Lung microvascular endothelial cell (primary cell): Measurements from ENCODE around the gene XIST. TPM values are rescaled to one million over a fixed set of nuclear protein-coding genes. Genes with fewer than 3 reads are reported as not detected.
"Not testable (repeated sequence)": the region's sequence is repeated elsewhere in the genome, so short reads cannot be mapped to it uniquely, and the experiment has no call there.

Experiments
- DNase-seq, 2 donors: peaks; one replicate each; pipeline versions ENCODE4 v3.0.0 to v3.0.0-alpha.2; 2010; ENCODE audit warnings: low read depth in 2 of 2
- total RNA-seq: library from RNA; depleted of rRNA; stranded (reverse); fragments of >200 nt; gene quantifications from 2 replicates; pipeline ENCODE4 v1.2.1, GENCODE V29; 2014

Gene XIST
- total RNA-seq, 1 donor from 2014 or later, result not detected

DNA sequence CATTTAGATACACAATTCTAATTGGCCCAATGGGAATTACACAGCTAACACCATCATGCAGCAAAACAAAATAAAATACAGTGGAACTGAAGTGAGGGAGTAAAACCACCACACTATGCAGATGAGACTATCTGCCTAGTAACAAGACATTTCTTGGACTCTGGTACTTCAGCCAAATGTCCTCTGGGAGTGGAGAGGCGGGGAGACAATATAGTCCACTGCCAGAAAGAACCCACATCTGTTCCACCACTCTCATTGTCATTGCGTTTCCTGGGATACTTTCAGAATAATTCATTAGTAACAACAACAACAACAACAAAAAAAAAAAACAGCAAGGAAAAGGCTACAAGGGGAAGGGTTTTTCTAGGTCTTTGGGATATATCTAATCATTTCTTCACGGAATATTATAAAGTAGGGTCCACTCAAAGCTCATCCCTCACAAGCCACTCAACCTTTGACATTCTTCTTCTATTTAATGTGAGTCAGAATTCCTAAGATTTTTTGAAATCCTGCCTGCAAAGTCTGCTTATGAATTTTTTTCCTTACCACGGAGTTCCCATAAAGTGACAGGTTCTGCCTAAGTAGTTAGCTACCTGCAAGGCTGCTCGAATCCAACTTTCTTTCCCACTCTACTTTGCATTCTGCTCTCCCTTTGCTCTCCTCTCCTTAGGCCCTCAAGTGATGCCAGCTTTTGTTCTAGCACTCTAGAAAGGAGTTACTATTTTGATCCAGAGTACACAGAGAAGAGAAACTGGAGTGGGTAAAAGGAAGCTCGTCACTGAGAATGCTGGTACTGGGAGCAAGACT, 34.9 kb downstream of the XIST start:
- DNase-seq, result no peak

DNA sequence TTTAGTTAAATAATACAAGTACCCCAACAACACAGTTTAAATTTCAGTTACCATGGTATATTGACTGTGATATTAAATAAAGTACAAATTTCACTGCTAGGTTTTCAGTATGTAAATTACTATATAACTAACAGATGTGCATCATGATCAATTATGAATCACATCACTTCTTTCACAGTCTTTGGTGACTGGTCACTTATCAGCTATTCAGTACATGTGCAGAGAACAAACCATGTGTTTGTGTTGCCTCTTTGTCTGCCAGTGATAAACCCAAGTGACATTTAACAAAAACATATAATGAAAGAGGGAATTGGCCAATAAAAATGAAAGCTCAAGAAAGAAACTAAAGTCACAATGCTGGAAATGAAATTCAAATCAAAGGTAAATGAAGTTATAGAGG, 40.3 kb downstream of the XIST start:
- DNase-seq, result no peak

DNA sequence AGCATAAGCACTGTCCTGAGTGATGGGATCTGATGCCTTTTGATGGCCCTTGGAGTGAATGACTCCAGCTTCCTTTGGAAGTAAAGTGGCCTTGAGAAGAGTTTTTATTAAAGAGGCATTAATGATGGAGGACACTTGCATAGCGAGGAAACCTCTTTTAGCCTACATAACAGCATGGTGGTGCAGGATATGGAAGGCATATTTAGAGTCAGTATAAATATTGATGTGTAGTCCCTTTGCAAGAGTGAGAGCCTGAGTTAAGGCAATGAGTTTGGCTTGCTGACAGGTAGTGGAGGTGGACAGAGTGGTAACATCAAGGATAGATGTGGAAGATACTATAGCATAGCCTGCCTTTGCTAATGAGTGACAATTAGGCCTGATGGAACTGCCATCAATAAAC, 48.4 kb downstream of the XIST start:
- DNase-seq, result not testable (repeated sequence)

DNA sequence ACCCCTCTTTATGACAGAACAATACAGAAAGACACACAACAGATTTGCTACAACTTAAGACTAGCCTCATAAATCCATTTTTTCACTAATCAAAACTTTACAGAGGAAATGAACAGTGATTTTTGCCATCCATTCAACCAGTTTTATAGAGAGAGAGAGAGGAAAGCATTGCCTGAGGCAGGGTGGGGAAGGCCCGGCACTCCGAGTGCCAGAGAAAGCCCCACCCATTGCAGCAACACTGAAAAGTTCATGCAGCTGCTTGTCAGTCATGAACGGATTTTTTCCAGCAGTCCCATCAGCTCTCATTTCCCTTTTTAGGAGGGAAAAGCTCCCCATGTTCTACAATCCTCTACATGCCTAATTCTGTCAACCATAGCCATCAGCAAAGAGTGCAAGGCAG, 52.6 kb downstream of the XIST start:
- no peak for DNase-seq

DNA sequence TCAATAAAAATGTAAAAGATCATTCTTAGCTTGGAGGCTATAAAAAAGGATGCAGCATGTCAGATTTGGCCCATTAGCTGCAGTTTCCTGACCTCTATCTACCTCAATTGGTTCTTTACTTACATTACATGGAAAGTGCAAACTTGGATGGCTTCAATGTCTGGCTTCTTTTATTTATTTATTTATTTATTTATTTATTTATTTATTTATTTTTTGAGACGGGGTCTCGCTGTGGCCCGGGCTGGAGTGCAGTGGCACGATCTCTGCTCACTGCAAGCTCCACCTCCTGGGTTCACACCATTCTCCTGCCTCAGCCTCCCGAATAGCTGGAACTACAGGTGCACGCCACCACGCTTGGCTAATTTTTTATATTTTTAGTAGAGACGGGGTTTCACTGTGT, 60.0 kb downstream of the XIST start:
- not testable (repeated sequence) for DNase-seq

DNA sequence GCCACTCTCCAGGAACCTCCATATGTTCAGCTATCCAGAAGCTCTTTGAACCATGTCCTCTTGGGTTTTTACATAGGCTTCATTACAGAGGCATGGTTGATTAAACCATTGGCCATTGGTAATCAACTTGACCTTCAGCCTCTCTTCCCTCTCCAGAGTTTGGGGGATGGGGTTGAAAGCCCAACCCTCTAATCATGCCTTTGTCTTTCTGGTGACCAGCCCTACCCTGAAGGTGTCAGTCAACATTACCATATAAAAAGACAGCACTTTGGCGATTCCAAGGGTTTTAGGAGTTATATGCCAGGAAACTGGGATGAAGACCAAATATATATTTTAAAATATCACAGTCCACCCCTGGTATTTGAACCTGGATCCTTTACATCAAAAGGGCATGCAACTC, 67.0 kb downstream of the XIST start:
- no peak for DNase-seq
